HG03520 (cell line): ENCODE data around the gene SLC27A3.

Source experiments
- ATAC-seq: cut with Tn5 transposase; IDR thresholded peaks from one replicate; pipeline ENCODE4 v1.9.1; 2021; ENCODE audit warnings: mild to moderate bottlenecking, moderate library complexity; ENCODE audit not compliant: unreplicated experiment

The SLC27A3 gene, protein sequence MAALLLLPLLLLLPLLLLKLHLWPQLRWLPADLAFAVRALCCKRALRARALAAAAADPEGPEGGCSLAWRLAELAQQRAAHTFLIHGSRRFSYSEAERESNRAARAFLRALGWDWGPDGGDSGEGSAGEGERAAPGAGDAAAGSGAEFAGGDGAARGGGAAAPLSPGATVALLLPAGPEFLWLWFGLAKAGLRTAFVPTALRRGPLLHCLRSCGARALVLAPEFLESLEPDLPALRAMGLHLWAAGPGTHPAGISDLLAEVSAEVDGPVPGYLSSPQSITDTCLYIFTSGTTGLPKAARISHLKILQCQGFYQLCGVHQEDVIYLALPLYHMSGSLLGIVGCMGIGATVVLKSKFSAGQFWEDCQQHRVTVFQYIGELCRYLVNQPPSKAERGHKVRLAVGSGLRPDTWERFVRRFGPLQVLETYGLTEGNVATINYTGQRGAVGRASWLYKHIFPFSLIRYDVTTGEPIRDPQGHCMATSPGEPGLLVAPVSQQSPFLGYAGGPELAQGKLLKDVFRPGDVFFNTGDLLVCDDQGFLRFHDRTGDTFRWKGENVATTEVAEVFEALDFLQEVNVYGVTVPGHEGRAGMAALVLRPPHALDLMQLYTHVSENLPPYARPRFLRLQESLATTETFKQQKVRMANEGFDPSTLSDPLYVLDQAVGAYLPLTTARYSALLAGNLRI

DNA sequence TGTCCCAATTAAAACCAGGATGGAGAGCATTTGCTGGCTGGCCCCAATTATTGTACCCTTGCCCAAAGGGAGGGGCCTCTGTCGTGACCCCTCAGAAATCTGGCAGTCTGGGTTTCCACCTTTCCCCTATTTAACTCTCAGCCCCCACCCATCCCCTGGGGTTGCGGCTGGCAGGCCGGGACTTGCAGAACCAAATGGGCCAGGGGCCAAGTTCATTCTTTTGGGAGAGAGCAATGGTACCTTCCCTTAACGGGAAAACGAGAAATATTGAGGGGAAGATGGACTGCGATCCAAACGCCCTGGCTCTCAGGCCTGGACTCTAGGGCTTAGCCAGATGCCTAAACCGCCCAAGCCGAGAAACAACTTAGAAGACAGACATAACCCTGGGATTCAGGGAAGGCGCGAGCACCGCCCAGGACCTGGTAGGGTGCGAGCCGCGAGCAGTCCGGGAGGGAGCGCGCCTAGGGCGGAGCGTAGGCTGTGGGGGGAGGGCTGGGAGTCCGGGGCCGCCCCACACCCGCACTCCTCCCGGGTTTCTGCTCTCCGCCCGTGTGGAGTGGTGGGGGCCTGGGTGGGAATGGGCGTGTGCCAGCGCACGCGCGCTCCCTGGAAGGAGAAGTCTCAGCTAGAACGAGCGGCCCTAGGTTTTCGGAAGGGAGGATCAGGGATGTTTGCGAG lies at the start of gene SLC27A3:
SLC27A3 (plus strand) TSS at position 628 of the 678 bp plus-strand sequence. CDS start 91 bp downstream, outside the sequence.
- peak; percentile 21 for ATAC-seq

DNA sequence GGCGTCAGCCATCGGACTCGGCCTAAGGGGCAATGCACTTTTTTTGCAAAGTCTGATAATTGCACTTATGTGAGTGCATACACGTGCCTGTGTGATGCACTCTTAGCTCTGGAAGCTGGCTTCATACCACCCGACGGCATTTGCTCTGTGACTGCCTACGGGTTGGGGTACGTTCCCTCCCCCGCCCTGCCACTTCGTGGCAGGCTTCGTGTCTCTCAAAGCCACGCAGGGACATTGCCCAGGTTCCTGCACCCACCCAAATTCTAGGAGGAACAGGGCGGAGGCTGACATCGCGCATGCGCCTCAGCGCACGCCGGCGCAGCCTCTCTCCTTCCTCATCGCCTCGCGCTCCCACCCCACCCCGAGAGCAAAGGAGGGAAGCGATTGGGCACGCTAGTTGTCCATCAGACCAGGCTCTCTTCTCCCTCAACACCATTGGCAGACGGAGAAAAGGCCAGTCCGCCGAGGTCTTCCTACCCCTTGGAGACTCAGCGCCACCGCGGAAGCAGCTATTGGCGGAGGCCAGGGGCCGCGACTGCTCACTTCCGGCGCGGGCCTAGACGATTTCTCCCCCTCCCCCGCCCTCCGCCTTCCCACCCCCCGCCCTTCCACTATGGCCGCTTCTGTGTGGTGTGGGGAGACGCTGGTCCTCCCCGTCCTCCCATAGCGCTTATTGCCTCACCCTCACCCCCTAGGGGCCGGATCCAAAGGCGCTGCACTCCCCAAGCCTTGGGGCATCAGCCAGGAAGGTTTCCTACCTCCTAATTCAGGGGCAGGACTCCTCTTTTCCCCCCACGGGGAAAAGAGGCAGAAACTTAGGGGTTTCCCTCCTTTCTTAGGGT lies 47.5 kb upstream of the SLC27A3 start, which contains the start of gene INTS3:
INTS3 (plus strand) TSS at position 588 of the 842 bp plus-strand sequence. CDS start 585 bp downstream, outside the sequence.
- peak; percentile 94 for ATAC-seq

DNA sequence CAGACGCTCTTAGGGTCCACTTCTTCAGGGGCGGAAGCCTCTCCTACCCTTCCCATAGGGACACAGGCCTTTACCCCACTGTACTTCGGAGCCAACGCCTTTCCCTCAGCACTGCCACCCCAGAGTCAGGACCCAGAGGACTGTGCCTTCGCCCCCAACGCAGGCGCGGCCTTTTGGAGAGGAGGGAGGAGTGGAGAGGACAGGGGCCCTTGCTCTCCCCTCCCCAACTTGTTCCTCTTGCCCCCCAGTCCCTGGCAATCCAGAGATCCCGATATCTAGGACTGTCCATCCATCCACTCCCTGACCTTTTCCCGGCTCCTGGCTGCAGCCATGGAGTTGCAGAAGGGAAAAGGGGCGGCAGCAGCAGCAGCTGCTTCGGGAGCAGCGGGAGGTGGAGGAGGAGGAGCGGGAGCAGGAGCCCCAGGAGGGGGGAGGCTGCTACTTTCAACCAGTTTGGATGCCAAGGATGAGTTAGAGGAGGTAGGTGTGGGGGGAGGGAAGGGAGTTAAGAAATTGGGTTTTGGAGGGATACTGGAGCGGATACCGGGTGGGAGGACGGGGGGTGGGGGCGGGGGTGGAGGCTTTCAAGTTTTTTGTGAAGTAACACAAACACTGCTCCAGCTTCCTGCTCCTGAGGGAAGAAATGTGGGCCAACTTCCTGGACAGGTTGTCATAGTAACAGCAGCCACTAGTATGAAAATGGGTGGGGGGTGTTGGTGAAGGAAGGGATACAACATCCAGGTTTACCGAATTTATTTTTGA lies 46.7 kb upstream of the SLC27A3 start:
- ATAC-seq, result no peak

DNA sequence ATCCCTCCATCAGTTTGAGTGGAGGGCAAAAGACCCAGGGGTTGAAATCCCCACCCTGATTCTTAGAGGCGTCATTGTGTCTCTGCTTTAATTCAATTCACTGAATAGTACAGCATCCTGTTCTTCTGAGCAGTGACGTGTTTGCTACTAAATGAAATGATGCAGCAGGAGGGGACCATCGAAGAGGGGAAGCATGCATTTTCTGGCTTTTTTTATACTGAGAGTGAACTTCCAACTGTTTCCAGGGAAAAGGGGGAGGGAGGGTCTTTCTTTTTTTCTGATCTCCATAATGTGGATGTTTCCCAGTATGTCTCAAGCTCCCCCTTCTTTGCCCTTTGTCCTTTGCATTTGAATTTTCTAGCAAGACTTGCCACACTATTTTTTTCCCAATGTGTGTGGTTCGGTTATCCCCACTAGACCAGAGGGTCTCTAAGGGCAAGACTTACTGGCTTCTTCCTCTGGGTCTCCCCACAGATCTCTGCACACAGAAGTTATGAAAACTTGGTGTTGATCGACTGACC lies 44.7 kb upstream of the SLC27A3 start:
- ATAC-seq, result no peak

DNA sequence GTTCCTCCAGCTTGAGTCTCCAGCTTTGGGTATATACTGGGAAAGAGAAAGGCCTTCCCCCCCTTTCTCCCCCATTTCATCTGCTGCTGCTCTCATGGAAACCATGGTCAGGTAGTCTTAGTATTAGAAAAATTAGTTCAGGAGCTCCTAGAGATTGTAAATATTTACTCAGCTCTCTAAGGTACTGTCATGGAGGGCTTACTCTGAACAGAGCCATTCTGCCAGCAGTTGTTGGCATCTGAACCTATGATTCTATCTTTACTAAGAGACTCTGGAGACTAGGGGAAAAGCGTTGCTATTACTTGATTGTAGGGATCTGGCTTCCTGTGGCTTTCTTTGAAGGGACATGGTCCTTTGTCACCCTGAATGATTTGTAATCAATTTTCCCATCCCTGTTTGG lies 41.2 kb upstream of the SLC27A3 start:
- ATAC-seq, result no peak

DNA sequence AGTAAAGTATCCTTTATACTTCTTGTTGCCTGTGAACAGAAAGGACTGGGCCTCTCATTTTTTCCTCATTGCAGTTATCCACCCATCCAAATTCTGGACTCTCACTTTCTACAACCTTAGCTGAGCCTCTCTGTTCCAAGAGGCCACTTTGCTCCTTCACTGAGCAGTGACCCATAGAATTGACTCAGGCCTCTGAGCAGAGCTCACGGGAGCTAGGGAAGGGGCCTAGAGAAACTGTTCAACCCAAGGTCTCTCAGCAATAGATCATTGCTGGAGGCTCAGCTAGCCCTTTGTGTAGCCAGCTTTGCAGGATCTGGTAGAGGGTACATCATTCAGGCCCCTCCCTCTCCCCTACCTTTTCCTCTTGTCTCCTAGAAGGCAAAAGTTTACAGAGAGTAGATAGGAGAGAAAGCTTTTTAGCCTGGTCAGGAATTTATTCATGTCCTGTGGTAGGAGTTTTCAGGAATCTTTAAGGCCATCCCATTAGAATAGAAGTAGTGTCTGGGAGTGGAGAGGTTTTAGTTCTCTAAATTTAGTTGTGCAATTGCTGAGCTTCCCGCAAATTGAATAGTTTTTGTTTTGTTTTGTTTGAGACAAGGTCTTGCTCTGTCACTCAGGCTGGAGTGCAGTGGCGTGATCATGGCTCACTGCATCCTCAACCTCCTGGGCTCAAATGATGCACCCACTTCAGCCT lies 40.7 kb upstream of the SLC27A3 start:
- ATAC-seq, result no peak

DNA sequence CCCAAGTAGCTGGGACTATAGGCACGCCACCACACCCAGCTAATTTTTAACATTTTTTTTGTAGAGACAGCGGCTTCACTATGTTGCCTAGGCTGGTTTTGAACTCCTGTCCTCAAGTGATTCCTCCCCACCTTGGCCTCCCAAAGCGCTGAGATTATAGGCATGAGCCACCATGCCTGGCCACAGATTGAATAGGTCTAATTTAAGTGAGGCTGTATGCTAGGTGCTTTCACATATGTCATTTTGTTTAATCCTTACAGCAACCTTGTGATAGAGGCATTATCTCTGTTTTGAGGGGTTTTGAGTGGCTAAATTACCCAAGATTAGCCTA lies 40.2 kb upstream of the SLC27A3 start:
- no peak for ATAC-seq

DNA sequence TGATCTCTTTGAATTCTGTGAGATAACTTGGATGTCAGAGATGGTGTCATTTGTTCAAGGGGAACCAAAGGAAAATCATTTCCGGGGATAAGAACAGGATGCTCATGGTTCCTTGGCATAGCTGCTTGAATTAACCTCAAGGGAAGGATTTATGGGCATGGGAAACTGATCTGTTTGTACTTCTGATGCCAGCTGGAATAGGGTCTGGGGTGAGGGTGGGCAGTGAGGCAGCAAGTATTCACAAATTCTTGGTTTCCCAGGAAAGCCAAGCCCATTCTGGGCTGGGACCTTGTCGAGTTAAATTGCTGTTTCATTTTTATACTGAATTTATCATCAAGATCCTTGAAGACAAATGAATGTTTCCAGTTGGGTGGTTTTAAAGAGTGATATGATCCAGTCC lies 33.2 kb upstream of the SLC27A3 start:
- ATAC-seq, result no peak

DNA sequence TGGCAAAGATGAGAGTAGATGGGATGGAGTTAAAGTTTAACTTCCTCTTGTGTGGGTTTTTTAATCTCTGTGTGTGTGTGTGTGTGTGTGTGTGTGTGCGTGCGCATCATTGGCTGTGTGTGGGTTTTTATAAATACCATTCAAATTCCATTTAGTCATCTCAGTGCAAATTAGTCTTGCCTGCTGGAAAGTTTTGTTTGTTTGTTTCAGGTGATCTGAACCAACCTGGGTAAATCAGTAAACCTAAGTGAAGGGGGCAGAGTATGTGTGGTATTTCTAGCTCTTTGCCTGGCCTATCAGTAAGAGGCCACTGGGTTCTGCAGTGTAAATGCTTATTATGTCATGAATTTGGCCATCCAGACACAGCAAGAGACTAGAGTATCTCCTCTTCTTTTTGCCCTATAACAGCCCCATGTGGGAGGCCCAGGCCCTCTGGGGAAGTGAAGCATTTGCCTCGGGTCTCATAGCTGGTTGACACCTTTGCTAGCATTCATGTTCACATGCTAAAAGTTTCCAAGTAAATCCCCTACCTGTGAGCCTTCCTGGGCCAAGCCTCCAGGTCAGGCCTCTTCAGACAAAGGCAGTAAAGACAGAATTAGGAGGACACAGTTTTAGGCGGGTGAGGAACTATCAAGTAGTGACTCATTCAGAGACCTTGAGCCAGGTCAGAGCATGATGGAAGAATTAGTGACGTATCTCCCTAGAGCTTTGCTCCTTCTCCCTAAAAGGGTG lies 32.6 kb upstream of the SLC27A3 start:
- peak; percentile 54 for ATAC-seq

DNA sequence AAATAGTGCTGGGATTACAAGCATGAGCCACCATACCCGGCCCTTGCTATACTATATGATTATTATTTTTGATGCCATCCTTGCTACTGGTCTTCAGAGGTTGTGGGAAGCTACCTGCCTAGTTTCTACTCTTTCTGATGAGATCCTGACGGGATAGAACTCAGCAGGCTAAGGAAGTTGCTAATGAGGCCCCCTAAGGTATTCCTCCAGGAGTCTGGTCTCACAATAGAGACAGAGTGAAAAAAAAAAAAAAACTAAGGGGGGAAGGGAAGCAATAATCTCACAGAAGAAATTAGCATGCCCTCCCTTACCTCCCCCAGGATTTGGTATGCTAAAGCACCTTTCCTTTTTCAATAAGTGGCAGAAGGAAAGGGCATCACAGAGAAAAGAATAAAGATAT lies 29.8 kb upstream of the SLC27A3 start:
- no peak for ATAC-seq

DNA sequence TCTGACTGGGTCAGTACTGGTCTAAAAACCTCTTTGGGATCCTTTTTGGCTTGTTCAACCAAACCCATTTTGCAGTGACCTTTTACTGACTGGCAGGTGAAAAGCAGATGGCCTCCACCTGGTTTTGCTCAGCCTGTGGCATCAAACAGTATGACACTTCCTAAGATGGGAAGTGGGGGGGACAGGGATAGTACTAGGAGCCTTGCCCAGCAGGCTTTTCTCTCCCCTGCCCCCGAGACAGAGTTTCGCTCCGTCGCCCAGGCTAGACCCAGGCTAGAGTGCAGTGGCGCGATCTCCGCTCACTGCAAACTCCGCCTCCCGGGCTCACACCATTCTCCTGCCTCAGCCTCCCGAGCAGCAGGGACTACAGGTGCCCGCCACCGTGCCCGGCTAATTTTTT lies 29.0 kb upstream of the SLC27A3 start:
- no peak for ATAC-seq

DNA sequence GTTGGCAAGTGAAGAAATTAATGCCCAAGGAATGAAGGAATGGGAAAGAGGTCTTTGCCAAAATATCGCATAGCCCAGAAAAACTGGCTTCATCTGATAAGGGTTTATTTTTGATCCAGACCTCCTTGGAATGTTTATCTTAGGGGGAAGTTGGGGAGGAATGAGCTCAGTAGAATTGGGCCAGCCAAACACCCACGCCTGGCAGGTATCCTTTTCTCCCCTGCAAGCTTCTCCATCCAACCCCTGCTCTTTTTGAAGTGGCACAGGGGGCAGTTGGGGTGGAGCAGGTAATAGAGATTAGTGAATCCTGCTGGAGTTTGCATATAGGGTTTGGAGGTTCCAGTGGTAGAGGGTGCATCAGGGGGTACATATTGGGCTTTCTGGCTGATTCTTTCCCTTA lies 26.3 kb upstream of the SLC27A3 start:
- no peak for ATAC-seq

DNA sequence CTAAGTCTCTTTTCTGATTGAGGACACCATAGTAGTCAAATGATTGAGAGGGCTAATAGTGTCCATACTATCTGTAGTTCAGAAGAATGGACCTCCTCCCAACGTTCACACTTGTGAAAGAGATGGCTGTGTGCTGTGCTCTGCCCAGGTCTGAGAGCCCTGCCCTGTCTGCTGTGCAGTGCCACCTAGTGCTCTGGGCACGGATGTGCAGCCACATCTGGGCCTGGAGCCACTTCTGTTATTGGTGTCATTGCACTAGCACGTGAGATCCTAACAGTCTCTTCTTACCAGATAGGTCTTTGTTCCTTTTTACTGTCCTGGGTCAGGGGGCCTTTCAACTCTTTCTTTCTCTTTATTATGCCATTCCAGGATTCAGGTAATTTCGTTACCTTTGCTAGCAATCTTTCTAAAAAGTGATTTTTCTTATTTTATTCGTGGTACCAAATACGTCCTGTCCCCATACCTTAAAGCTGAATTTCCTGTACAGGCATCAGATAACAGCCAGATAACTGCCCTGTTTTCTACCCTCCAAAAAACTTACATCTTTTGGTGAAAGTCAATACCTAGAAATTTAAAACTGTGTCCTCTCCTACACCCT lies 25.7 kb upstream of the SLC27A3 start:
- ATAC-seq, result peak; percentile 55

DNA sequence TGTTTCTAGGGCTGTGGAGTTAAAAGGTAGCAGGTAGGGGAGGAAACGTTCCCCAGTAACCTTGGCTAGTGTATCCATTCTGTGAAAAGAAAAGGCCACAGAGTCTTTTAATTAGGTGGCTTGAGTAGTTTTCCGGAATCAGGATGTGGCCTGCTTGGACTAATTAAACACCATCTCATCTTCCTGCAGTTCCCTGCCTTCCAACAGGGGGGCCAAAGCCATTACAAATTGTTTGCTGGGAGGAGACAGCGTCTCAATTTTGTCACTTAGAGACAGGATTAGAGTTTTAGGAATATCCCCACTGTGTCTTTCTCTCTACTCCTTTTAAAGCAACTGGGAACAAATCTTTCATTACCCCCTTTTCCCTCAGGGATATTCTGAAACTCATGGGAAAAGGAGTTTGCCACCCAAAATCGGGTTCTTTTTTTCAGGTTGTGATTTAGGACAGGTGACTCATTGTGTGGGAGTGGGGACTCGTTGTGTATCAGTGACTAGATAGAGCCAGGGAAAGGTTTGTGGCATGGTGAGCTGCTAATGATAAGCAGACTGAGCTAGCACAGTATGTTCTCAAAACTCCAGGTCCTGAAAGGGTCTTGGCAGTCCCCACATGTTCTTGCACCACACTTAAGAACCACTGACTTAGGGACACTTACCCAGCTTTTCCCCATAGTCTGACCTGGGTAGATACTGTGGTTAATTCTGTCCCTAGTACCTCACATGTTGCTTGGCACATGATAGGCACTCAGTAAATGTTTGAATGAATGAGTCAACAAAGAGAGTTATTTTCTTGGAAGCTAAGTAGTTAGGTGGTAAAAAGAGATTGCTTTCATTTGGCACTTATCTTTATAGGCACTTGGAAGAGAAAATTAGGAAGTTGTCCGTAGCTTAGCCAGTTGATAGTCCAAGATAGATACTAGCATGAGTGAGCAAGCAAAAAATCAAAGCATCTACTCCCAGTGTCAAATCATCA lies 24.9 kb upstream of the SLC27A3 start:
- ATAC-seq, result no peak

DNA sequence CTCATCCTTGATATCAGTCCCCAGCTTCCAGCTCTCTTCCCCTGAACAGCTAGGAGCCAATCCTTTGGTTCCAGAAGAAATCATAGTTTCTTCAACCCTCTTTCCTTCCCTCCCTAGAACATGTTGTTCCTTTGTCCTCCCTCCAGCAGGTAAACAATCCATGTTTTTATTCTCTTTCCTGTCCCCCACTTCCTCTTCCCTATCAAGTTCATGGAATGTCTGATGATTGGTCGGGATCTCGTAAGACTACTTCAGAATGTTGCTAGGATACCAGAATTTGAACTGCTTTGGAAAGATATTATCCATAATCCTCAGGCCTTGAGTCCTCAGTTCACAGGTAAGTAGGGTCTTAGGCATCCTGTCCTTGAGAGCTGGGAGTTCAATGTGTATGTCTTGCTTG lies 23.1 kb upstream of the SLC27A3 start:
- no peak for ATAC-seq

DNA sequence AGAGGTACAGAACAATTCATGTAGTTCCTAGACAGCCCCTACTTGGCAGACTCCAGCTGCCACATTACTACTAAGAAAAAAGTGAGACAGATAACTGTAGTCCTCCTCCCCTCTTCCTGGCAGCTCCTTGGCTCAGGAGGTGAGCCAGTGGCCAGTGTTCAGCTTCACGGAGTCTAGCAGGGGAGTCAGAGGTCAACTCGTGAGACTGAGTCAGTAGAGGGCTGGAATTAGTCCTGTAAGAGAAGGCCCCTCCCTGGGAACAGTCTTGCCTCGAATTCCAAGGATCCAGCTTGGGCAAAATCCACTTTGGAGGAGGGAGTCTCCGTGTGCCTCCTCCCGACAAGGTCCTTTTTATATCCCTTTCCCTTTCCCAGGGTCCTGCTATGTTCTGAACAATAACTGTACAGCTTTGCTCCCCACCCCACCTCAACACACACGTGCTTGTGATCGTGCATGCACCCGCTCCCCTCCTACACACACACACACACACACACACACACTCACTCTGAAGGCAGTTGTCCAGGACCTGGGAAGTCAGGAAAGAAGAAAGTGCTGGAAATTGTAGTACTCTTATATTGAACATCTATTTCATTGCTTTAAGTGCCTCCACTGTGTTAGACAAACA lies 22.5 kb upstream of the SLC27A3 start:
- no peak for ATAC-seq

DNA sequence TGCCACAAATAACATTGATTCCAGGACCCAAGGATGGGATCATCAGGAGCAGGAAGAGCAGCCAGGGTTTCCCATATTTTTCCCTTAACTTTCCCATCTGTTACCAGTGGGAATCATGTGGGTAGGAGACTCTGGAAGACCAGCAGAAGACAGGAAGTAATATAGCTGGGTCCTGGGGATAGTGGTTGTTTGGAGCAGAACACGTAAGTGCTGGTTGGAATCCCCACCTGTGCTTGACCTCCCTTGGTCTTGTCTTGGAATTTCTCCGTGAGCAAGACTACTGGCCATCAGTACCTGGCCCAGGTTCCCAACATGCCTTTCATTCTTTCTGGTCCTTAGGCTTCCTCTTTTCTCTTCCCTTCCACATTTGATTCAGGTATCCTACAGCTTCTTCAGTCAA lies 20.9 kb upstream of the SLC27A3 start:
- no peak for ATAC-seq
